ENCODE data around the gene EEF1A2.

DNA sequence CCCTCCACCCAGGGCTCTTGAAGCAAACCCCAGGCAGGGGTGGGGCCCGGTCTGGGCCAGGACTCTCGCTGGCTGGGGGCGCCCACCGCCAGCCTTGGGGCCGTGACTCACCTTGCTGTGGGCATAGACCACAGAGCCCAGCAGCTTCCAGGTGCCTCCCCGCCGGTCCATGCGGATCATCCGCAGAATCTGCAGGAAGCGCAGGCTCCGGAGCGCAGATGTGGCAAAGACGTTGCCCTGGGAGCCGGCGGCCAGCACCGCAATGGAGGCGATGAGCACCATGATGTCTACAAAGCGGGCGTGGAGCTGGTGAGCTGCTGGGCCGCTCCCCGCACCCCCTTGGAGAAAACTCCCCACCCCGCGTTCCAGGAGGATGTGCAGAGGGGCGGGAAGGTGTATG, 54.3 kb downstream of the EEF1A2 start:
- TF ChIP-seq, protein P1, sequence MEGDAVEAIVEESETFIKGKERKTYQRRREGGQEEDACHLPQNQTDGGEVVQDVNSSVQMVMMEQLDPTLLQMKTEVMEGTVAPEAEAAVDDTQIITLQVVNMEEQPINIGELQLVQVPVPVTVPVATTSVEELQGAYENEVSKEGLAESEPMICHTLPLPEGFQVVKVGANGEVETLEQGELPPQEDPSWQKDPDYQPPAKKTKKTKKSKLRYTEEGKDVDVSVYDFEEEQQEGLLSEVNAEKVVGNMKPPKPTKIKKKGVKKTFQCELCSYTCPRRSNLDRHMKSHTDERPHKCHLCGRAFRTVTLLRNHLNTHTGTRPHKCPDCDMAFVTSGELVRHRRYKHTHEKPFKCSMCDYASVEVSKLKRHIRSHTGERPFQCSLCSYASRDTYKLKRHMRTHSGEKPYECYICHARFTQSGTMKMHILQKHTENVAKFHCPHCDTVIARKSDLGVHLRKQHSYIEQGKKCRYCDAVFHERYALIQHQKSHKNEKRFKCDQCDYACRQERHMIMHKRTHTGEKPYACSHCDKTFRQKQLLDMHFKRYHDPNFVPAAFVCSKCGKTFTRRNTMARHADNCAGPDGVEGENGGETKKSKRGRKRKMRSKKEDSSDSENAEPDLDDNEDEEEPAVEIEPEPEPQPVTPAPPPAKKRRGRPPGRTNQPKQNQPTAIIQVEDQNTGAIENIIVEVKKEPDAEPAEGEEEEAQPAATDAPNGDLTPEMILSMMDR (conservative IDR thresholded peaks at IDR 0.05; ENCODE audit: low read depth in 2 of 2): no peak
- TF ChIP-seq POLR2AphosphoS5 (IDR thresholded peaks at IDR 0.05; ENCODE audit: low read depth) (no peak), EZH2phosphoT487 (IDR thresholded peaks at IDR 0.05; ENCODE audit: unreplicated experiment) (no peak), CREB1 (CRISPR knock-in tag; IDR thresholded peaks at IDR 0.05; ENCODE audit: low read depth) (no peak), EZH2 (IDR thresholded peaks at IDR 0.05; ENCODE audit: low read depth, unreplicated experiment) (no peak)
- TF ChIP-seq, protein P2, sequence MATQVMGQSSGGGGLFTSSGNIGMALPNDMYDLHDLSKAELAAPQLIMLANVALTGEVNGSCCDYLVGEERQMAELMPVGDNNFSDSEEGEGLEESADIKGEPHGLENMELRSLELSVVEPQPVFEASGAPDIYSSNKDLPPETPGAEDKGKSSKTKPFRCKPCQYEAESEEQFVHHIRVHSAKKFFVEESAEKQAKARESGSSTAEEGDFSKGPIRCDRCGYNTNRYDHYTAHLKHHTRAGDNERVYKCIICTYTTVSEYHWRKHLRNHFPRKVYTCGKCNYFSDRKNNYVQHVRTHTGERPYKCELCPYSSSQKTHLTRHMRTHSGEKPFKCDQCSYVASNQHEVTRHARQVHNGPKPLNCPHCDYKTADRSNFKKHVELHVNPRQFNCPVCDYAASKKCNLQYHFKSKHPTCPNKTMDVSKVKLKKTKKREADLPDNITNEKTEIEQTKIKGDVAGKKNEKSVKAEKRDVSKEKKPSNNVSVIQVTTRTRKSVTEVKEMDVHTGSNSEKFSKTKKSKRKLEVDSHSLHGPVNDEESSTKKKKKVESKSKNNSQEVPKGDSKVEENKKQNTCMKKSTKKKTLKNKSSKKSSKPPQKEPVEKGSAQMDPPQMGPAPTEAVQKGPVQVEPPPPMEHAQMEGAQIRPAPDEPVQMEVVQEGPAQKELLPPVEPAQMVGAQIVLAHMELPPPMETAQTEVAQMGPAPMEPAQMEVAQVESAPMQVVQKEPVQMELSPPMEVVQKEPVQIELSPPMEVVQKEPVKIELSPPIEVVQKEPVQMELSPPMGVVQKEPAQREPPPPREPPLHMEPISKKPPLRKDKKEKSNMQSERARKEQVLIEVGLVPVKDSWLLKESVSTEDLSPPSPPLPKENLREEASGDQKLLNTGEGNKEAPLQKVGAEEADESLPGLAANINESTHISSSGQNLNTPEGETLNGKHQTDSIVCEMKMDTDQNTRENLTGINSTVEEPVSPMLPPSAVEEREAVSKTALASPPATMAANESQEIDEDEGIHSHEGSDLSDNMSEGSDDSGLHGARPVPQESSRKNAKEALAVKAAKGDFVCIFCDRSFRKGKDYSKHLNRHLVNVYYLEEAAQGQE (IDR thresholded peaks at IDR 0.05; ENCODE audit: unreplicated experiment): no peak

Data from GM23338 (cell line).